Suprapubic skin (tissue), 4 donors: Measurements from ENCODE around the gene DDIT4.

Experiments
- POLR2A ChIP-seq, 2 donors: fragments of 450-650 bp; IDR thresholded peaks; one replicate each; pipeline ENCODE4 v1.6.1; 2017; ENCODE audit warnings: antibody characterized with exemption in 2 of 2, mild to moderate bottlenecking in 2 of 2, moderate library complexity in 2 of 2
- POLR2AphosphoS5 ChIP-seq, 3 donors: sonication (generic); formaldehyde crosslinking; IDR thresholded peaks; one replicate each; pipeline ENCODE4 v1.6.1; 2017; ENCODE audit warnings: antibody characterized with exemption in 3 of 3
- TF ChIP-seq, protein P1 (sequence below), 2 donors: fragments of 200-600 bp in 1 of 2; fragments of 450-650 bp in 1 of 2; sonication (generic) in 1 of 2; IDR thresholded peaks; one replicate each; pipeline ENCODE4 v1.5.1; 2016 to 2019; ENCODE audit warnings: antibody characterized with exemption in 2 of 2, mild to moderate bottlenecking in 1 of 2, moderate library complexity in 1 of 2

DNA sequence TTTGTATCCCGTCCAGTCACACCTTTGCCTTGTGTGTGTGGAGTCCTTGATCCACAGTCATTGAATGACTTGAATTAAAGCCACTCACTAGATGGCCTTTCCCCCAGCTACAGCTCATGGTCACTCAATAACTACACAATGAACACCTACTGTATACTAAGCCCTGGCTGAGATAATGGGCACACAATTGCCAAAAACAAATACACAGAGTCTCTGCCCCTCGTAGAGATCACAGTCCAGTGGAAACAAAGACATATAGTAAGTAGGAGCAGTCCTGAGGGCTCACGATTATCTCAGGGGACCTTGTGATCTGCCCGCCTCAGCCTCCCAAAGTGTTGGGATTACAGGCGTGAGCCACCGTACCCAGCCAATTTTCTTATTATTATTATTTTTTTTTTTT, 22.1 kb upstream of the DDIT4 start:
- no peak for TF ChIP-seq POLR2A (IDR thresholded peaks at IDR 0.05)
- TF ChIP-seq, protein P1, sequence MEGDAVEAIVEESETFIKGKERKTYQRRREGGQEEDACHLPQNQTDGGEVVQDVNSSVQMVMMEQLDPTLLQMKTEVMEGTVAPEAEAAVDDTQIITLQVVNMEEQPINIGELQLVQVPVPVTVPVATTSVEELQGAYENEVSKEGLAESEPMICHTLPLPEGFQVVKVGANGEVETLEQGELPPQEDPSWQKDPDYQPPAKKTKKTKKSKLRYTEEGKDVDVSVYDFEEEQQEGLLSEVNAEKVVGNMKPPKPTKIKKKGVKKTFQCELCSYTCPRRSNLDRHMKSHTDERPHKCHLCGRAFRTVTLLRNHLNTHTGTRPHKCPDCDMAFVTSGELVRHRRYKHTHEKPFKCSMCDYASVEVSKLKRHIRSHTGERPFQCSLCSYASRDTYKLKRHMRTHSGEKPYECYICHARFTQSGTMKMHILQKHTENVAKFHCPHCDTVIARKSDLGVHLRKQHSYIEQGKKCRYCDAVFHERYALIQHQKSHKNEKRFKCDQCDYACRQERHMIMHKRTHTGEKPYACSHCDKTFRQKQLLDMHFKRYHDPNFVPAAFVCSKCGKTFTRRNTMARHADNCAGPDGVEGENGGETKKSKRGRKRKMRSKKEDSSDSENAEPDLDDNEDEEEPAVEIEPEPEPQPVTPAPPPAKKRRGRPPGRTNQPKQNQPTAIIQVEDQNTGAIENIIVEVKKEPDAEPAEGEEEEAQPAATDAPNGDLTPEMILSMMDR (IDR thresholded peaks at IDR 0.05), result no peak
- no peak for TF ChIP-seq POLR2AphosphoS5 (IDR thresholded peaks at IDR 0.05)
